ENCODE data around the gene CD63.

DNA sequence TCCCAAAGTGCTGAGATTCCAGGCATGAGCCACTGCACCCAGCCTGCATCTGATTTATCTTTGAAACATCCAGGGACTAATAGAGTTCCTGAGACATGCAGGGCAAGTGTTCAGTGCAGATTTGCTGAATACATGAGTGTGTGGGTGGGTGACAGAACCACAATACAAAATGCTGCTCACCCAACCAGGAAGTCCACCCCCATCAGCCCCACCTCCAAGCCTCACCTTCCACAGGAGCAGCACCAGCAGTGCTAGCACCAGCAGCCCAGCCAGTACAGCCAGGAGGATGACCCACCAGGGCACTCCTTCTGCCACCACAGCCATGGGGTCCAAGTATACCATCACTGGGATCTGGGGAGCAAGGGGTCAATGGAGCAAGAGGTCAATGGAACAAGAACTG, 41.1 kb downstream of the CD63 start:
- TF ChIP-seq, protein P1, sequence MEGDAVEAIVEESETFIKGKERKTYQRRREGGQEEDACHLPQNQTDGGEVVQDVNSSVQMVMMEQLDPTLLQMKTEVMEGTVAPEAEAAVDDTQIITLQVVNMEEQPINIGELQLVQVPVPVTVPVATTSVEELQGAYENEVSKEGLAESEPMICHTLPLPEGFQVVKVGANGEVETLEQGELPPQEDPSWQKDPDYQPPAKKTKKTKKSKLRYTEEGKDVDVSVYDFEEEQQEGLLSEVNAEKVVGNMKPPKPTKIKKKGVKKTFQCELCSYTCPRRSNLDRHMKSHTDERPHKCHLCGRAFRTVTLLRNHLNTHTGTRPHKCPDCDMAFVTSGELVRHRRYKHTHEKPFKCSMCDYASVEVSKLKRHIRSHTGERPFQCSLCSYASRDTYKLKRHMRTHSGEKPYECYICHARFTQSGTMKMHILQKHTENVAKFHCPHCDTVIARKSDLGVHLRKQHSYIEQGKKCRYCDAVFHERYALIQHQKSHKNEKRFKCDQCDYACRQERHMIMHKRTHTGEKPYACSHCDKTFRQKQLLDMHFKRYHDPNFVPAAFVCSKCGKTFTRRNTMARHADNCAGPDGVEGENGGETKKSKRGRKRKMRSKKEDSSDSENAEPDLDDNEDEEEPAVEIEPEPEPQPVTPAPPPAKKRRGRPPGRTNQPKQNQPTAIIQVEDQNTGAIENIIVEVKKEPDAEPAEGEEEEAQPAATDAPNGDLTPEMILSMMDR (IDR thresholded peaks at IDR 0.05; ENCODE audit: insufficient read depth, low read length, poor library complexity, severe bottlenecking): no peak
- TF ChIP-seq EZH2phosphoT487 (conservative IDR thresholded peaks at IDR 0.05; ENCODE audit: low read length): no peak

Data from SU-DHL-6 (cell line).